ENCODE results near the gene RARB. TPM values are rescaled to one million over a fixed set of nuclear protein-coding genes. Genes with fewer than 3 reads are reported as not detected.

RARB gene
- total RNA-seq, 1 donor from 2014 or later: 0.26 TPM

DNA sequence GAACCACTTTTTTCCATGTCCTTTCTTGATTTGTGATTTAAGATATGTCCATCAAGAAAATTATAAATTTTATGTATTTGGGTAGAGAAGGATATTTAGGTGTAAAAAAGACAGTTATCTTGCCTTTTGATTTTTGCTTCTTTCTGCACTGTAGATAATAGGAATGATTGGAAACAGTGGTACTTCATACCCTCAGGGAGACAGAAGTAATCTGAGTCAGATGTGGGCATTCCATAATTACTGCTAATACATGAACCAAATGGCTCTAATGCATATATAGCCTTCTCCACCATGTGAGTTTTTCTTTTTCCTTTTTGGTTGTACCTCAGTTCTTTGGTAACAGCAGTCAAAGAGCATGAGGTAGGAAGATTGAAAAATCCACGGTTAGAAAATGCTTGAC, 67.2 kb downstream of the RARB start:
- Histone ChIP-seq H3K4me3 (ENCODE audit: low read depth, low read length) (no peak overlapping the region), H3K27me3 (ENCODE audit: control insufficient read depth, insufficient read depth, low read length) (no peaks in the 10 kb centered on the region), H3K36me3 (ENCODE audit: control insufficient read depth, insufficient read depth, low read length) (no peaks in the 10 kb centered on the region)
- no peak for FAIRE-seq
- TF ChIP-seq, protein P1, sequence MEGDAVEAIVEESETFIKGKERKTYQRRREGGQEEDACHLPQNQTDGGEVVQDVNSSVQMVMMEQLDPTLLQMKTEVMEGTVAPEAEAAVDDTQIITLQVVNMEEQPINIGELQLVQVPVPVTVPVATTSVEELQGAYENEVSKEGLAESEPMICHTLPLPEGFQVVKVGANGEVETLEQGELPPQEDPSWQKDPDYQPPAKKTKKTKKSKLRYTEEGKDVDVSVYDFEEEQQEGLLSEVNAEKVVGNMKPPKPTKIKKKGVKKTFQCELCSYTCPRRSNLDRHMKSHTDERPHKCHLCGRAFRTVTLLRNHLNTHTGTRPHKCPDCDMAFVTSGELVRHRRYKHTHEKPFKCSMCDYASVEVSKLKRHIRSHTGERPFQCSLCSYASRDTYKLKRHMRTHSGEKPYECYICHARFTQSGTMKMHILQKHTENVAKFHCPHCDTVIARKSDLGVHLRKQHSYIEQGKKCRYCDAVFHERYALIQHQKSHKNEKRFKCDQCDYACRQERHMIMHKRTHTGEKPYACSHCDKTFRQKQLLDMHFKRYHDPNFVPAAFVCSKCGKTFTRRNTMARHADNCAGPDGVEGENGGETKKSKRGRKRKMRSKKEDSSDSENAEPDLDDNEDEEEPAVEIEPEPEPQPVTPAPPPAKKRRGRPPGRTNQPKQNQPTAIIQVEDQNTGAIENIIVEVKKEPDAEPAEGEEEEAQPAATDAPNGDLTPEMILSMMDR (IDR thresholded peaks at IDR 0.05; ENCODE audit: insufficient read depth, low read length, severe bottlenecking): no peak
- no peak for DNase-seq (ENCODE audit: low read depth)

DNA sequence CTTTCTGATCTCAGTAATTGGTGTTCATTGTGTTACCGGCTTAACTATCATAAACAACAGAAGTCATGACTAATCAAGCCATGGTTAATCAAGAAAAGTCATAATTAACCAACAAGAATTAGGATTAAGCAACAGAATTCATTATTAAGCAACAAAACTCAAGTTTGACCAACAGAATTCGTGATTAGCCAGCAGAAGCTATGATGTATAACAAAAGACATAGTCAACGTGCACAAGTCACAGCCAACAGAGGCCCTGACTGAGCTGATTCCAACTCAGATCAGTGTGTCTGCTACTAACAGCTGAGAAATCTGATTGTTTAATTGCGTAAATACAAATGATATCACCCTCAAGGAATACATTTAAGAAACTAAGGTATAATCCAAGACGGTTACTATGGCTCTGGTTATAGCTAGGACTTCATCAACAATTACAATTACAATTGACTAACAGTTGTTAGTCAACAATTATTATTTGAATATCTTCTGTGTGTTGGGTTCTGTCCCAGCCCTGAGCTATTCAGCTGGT, 67.7 kb downstream of the RARB start:
- H3K27me3 ChIP-seq (ENCODE audit: control insufficient read depth, insufficient read depth, low read length): no peaks in the 10 kb centered on the region
- TF ChIP-seq, protein P1 (IDR thresholded peaks at IDR 0.05; ENCODE audit: insufficient read depth, low read length, severe bottlenecking): no peak
- H3K36me3 ChIP-seq (ENCODE audit: control insufficient read depth, insufficient read depth, low read length): no peaks in the 10 kb centered on the region
- no peak overlapping the region for H3K4me3 ChIP-seq (ENCODE audit: low read depth, low read length)
- DNase-seq (ENCODE audit: low read depth) (no peak), FAIRE-seq (no peak)

DNA sequence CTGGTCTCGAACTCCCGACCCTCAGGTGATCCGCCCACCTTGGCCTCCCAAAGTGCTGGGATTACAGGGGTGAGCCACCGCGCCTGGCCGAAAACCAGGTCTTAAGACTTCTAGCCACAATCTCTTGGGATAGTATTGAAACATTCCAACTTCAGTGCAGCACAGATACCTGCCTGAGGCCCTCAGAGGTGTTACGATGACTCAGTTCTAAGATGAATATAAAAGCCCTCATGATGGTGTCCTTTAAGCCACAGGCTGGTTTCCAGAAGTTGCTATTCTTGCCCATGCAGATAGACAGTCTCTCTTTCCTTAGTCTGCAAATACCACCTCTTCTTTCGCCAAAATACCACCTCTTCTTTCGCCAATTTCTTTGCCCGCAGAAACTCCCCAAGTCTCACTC, 69.0 kb downstream of the RARB start:
- FAIRE-seq: no peak
- H3K36me3 ChIP-seq (ENCODE audit: control insufficient read depth, insufficient read depth, low read length): no peaks in the 10 kb centered on the region

DNA sequence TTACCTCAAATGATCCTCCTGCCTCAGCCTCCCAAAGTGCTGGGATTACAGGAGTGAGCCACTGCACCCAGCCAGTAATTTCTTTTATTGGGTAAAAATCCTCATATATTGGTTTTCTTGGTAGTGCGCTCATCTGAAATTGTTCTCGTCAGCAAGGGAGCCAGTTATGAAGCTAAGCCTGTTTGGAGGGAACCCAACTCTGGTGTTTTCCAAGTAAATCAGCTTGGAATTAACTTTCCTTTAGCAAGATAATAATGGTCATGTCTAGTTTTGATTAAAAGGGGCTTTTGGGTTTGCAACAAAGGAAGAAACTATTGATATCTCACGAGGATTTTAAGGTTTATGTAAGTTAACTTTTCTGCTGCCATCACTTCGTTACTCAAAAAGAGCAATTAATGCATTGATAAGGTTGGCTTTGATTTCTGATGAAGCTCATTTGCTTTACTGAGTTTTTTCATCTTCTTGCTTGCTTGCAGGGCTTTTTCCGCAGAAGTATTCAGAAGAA, 72.7 kb downstream of the RARB start:
- TF ChIP-seq, protein P1 (IDR thresholded peaks at IDR 0.05; ENCODE audit: insufficient read depth, low read length, severe bottlenecking): no peak
- DNase-seq (ENCODE audit: low read depth) (no peak), FAIRE-seq (no peak)
- no peak overlapping the region for H3K4me3 ChIP-seq (ENCODE audit: low read depth, low read length)
- H3K36me3 ChIP-seq (ENCODE audit: control insufficient read depth, insufficient read depth, low read length): no peaks in the 10 kb centered on the region
- H3K27me3 ChIP-seq (ENCODE audit: control insufficient read depth, insufficient read depth, low read length): no peaks in the 10 kb centered on the region

More for the DNA sequence above, 69.0 kb downstream of the RARB start:
- no peak for DNase-seq (ENCODE audit: low read depth)
- H3K27me3 ChIP-seq (ENCODE audit: control insufficient read depth, insufficient read depth, low read length): no peaks in the 10 kb centered on the region
- TF ChIP-seq, protein P1 (IDR thresholded peaks at IDR 0.05; ENCODE audit: insufficient read depth, low read length, severe bottlenecking): no peak
- H3K4me3 ChIP-seq (ENCODE audit: low read depth, low read length): no peak overlapping the region

GRCh38 chr3:25502233-25502632, 74.2 kb downstream of the RARB start:
- Histone ChIP-seq H3K36me3 (ENCODE audit: control insufficient read depth, insufficient read depth, low read length) (no peaks in the 10 kb centered on the region), H3K4me3 (ENCODE audit: low read depth, low read length) (no peak overlapping the region), H3K27me3 (ENCODE audit: control insufficient read depth, insufficient read depth, low read length) (no peaks in the 10 kb centered on the region)
- FAIRE-seq: no peak
- TF ChIP-seq, protein P1 (IDR thresholded peaks at IDR 0.05; ENCODE audit: insufficient read depth, low read length, severe bottlenecking): no peak
- no peak for DNase-seq (ENCODE audit: low read depth)

GRCh38 chr3:25503898-25504301, 75.8 kb downstream of the RARB start:
- no peaks in the 10 kb centered on the region for H3K36me3 ChIP-seq (ENCODE audit: control insufficient read depth, insufficient read depth, low read length)
- TF ChIP-seq, protein P1 (IDR thresholded peaks at IDR 0.05; ENCODE audit: insufficient read depth, low read length, severe bottlenecking): no peak
- no peaks in the 10 kb centered on the region for H3K27me3 ChIP-seq (ENCODE audit: control insufficient read depth, insufficient read depth, low read length)
- H3K4me3 ChIP-seq (ENCODE audit: low read depth, low read length): no peak overlapping the region
- FAIRE-seq: no peak
- no peak for DNase-seq (ENCODE audit: low read depth)
